ENCODE data around the gene TLL1. TPM values are rescaled to one million over a fixed set of nuclear protein-coding genes. Genes with fewer than 3 reads are reported as not detected.

The TLL1 gene
- total and polyA plus RNA-seq, 2 experiments from 2014 or later, result 0.18 to 2.4 TPM

DNA sequence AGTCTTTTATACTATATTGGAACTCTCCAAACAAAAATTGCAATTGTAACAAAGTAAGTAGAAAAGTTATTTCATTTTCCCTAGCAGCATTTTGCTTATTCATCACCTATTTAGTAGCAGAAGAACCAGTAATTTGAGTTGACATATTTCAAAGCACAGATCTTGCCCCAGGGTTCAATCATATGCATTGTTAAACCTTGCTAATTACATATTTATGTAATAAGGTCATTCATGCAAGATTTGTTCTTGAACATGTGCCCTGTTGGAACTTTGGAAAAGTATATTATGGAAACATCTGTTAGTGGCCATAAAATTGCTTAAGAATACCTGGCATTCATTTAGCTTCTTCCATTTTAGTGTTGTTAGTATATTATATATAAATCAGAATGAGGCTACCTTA lies 191.7 kb downstream of the TLL1 start (continued):
- no peak for TF ChIP-seq CREB1 (CRISPR knock-in tag; IDR thresholded peaks at IDR 0.05; ENCODE audit: low read depth)
- TF ChIP-seq POLR2AphosphoS5 (IDR thresholded peaks at IDR 0.05; ENCODE audit: low read depth), result no peak
- no peak for TF ChIP-seq EZH2phosphoT487 (IDR thresholded peaks at IDR 0.05; ENCODE audit: unreplicated experiment)
- TF ChIP-seq EZH2 (IDR thresholded peaks at IDR 0.05; ENCODE audit: low read depth, unreplicated experiment), result no peak
- TF ChIP-seq, protein P1, sequence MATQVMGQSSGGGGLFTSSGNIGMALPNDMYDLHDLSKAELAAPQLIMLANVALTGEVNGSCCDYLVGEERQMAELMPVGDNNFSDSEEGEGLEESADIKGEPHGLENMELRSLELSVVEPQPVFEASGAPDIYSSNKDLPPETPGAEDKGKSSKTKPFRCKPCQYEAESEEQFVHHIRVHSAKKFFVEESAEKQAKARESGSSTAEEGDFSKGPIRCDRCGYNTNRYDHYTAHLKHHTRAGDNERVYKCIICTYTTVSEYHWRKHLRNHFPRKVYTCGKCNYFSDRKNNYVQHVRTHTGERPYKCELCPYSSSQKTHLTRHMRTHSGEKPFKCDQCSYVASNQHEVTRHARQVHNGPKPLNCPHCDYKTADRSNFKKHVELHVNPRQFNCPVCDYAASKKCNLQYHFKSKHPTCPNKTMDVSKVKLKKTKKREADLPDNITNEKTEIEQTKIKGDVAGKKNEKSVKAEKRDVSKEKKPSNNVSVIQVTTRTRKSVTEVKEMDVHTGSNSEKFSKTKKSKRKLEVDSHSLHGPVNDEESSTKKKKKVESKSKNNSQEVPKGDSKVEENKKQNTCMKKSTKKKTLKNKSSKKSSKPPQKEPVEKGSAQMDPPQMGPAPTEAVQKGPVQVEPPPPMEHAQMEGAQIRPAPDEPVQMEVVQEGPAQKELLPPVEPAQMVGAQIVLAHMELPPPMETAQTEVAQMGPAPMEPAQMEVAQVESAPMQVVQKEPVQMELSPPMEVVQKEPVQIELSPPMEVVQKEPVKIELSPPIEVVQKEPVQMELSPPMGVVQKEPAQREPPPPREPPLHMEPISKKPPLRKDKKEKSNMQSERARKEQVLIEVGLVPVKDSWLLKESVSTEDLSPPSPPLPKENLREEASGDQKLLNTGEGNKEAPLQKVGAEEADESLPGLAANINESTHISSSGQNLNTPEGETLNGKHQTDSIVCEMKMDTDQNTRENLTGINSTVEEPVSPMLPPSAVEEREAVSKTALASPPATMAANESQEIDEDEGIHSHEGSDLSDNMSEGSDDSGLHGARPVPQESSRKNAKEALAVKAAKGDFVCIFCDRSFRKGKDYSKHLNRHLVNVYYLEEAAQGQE (IDR thresholded peaks at IDR 0.05; ENCODE audit: unreplicated experiment), result no peak
- TF ChIP-seq NANOG (IDR thresholded peaks at IDR 0.05; ENCODE audit: borderline replicate concordance), result no peak

DNA sequence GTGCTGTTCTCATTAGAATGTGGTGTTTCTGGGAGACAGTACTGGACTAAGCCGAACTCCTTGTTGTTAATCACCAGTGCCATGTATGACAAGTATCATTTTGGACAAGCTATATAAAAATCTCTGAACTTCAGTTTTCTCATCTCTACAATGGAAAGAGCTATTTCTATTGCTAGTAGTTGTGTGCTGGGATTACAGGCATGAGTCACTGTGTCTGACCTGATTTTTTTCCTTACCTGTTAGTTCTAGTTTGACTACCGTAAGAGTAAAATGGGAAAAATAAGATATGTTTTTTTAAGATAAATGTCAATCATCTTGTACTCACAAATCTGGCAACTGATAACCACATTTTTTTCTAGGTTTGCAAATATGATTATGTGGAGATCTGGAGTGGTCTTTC lies 192.3 kb downstream of the TLL1 start:
- Histone ChIP-seq H3K36me3 (ENCODE audit: insufficient read depth) (no peaks in the 10 kb centered on the region), H3F3A (replicated peaks; ENCODE audit: low read depth) (no peaks in the 10 kb centered on the region), H3K27me3 (ENCODE audit: insufficient read depth) (no peaks in the 10 kb centered on the region), H3K27ac (ENCODE audit: low read depth) (no peak overlapping the region), H3K4me2 (no peak overlapping the region), H3K4me1 (ENCODE audit: insufficient read depth) (no peaks in the 10 kb centered on the region), H3K79me2 (replicated peaks; ENCODE audit: insufficient read depth) (no peaks in the 10 kb centered on the region), H2AFZ (no peak overlapping the region), H4K20me1 (replicated peaks; ENCODE audit: insufficient read depth) (no peaks in the 10 kb centered on the region), H3K4me3 (no peak overlapping the region), H3K9me2 (ENCODE audit: insufficient read depth) (no peaks in the 10 kb centered on the region)
- no peak for ATAC-seq
- Mint-ChIP-seq H3K36me3 (ENCODE audit: low read depth) (no peaks in the 10 kb centered on the region), H3K4me1 (no peaks in the 10 kb centered on the region), H3K9me3 (0 out of 3 replicates have a peak, but pooled peaks cover 3% of the 10 kb centered on the region), H3K27me3 (ENCODE audit: insufficient read depth, low read depth, poor library complexity) (no peaks in the 10 kb centered on the region), H3K27ac (no peak overlapping the region), H3K4me3 (no peak overlapping the region)
- TF ChIP-seq NANOG (IDR thresholded peaks at IDR 0.05; ENCODE audit: borderline replicate concordance), result no peak
- TF ChIP-seq EZH2 (IDR thresholded peaks at IDR 0.05; ENCODE audit: low read depth, unreplicated experiment), result no peak
- TF ChIP-seq, protein P2, sequence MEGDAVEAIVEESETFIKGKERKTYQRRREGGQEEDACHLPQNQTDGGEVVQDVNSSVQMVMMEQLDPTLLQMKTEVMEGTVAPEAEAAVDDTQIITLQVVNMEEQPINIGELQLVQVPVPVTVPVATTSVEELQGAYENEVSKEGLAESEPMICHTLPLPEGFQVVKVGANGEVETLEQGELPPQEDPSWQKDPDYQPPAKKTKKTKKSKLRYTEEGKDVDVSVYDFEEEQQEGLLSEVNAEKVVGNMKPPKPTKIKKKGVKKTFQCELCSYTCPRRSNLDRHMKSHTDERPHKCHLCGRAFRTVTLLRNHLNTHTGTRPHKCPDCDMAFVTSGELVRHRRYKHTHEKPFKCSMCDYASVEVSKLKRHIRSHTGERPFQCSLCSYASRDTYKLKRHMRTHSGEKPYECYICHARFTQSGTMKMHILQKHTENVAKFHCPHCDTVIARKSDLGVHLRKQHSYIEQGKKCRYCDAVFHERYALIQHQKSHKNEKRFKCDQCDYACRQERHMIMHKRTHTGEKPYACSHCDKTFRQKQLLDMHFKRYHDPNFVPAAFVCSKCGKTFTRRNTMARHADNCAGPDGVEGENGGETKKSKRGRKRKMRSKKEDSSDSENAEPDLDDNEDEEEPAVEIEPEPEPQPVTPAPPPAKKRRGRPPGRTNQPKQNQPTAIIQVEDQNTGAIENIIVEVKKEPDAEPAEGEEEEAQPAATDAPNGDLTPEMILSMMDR (conservative IDR thresholded peaks at IDR 0.05; ENCODE audit: low read depth in 2 of 2), result no peak
- no peak for TF ChIP-seq STAT1 (IDR thresholded peaks at IDR 0.05; ENCODE audit: unreplicated experiment)
- TF ChIP-seq JUNB (IDR thresholded peaks at IDR 0.05; ENCODE audit: unreplicated experiment), result no peak
- DNase-seq (ENCODE audit: low spot score), result no peak

DNA sequence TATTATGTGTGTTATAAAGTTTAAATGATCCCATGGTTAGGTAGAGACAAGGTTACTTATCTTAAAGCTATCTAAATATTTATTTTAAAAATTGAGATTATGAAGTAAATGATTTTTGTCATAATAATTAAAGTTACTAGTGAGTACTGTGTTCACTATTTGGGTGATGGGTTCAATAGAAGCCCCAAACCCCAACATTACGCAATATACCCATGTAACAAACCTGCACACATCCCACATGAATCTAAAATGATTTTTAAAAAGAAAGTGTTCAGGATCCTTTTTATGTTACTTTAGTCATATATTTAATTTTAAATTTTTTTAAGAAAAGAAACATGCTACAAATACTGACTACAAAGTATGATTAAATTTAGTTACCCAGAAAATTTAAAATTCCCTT lies 193.9 kb downstream of the TLL1 start:
- H3K27me3 Mint-ChIP-seq (ENCODE audit: insufficient read depth, low read depth, poor library complexity), result no peaks in the 10 kb centered on the region
- no peaks in the 10 kb centered on the region for H3K36me3 Mint-ChIP-seq (ENCODE audit: low read depth)
- H3K4me2 ChIP-seq, result no peak overlapping the region
- no peak overlapping the region for H3K4me3 Mint-ChIP-seq
- H3K27me3 ChIP-seq (ENCODE audit: insufficient read depth), result no peaks in the 10 kb centered on the region
- no peaks in the 10 kb centered on the region for H4K20me1 ChIP-seq (replicated peaks; ENCODE audit: insufficient read depth)
- H3K4me1 Mint-ChIP-seq, result no peaks in the 10 kb centered on the region
- no peak overlapping the region for H3K27ac ChIP-seq (ENCODE audit: low read depth)
- H3K36me3 ChIP-seq (ENCODE audit: insufficient read depth), result no peaks in the 10 kb centered on the region
- no peak for DNase-seq (ENCODE audit: low spot score)
- H3K27ac Mint-ChIP-seq, result no peak overlapping the region
- H3K9me2 ChIP-seq (ENCODE audit: insufficient read depth), result no peaks in the 10 kb centered on the region
- H2AFZ ChIP-seq, result no peak overlapping the region
- H3K4me1 ChIP-seq (ENCODE audit: insufficient read depth), result no peaks in the 10 kb centered on the region
- no peak overlapping the region for H3K4me3 ChIP-seq
- H3F3A ChIP-seq (replicated peaks; ENCODE audit: low read depth), result no peaks in the 10 kb centered on the region
- 0 out of 3 replicates have a peak, but pooled peaks cover 3% of the 10 kb centered on the region for H3K9me3 Mint-ChIP-seq
- ATAC-seq, result no peak
- no peaks in the 10 kb centered on the region for H3K79me2 ChIP-seq (replicated peaks; ENCODE audit: insufficient read depth)
- no peak for TF ChIP-seq STAT1 (IDR thresholded peaks at IDR 0.05; ENCODE audit: unreplicated experiment)
- TF ChIP-seq JUNB (IDR thresholded peaks at IDR 0.05; ENCODE audit: unreplicated experiment), result no peak
- TF ChIP-seq, protein P2 (conservative IDR thresholded peaks at IDR 0.05; ENCODE audit: low read depth in 2 of 2), result no peak
- no peak for TF ChIP-seq POLR2AphosphoS5 (IDR thresholded peaks at IDR 0.05; ENCODE audit: low read depth)
- TF ChIP-seq, protein P1 (IDR thresholded peaks at IDR 0.05; ENCODE audit: unreplicated experiment), result no peak
- no peak for TF ChIP-seq EZH2phosphoT487 (IDR thresholded peaks at IDR 0.05; ENCODE audit: unreplicated experiment)
- no peak for TF ChIP-seq ZNF114 (CRISPR knock-in tag; IDR thresholded peaks at IDR 0.05)

All from GM23338 (cell line).